GM23248 (cell line): Measurements from ENCODE around the gene SRRM4.

ENCODE experiments used
- EZH2 ChIP-seq: fragments of 200-600 bp; sonication (generic); IDR thresholded peaks from 2 replicates; pipeline ENCODE4 v1.6.1; 2018; ENCODE audit warnings: antibody characterized with exemption, mild to moderate bottlenecking; ENCODE audit not compliant: insufficient read depth, poor library complexity, severe bottlenecking
- EZH2phosphoT487 ChIP-seq: fragments of 200-600 bp; sonication (generic); IDR thresholded peaks from 2 replicates; pipeline ENCODE4 v1.6.1; 2018; ENCODE audit warnings: antibody characterized with exemption, moderate library complexity, mild to moderate bottlenecking, low read depth; ENCODE audit not compliant: insufficient read depth

DNA sequence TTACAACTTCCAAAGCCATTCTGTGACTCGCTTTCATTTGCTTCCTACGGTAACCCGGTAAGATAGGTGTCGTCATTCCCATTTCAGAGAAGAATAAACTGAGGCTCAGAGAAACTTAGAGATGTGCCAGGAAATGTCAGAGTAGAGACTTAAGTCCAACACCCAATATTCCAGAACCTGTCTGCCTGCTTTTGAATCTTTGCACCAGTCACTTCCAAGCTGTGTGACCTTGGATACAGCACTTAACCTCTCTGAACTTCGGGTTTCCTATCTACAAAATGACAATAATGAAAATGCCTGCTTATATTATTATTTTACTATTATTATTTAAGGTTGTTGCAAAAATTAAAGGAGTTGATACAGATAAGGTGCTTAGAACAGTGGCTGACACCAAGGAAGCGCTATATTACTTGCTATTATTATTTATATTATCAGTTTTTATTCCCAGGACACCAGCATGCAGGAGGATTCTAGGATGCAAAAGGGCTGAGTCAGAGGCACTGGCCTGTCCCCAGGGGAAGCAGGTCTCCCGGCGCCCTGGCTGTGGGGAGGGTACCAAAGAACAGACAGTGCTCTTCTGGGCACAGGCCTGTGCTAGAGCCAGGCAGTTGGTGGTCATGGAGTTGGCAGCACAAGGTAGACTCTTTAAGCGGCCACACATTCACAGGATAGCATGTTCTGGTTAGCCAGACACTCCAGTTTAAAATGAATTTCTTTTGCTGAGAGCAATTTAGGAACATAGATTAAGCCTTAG is 202.8 kb downstream of the SRRM4 start:
- TF ChIP-seq EZH2: no peak
- no peak for TF ChIP-seq EZH2phosphoT487
